CD14-positive monocyte (primary cell): ENCODE data around the gene SHROOM2. TPM values are rescaled to one million over a fixed set of nuclear protein-coding genes. Genes with fewer than 3 reads are reported as not detected.

Experiments used
- DNase-seq, 3 donors: peaks; one replicate each; pipeline ENCODE4 v3.0.0-alpha.2; 2011 to 2022
- H2AFZ ChIP-seq: 2 replicates; pipeline ENCODE4 v1.6.0; 2012; ENCODE audit warnings: mild to moderate bottlenecking, low read depth, low read length, inconsistent platforms; ENCODE audit not compliant: insufficient read depth, poor library complexity, severe bottlenecking
- H3K27ac ChIP-seq, 2 donors: 1 replicate in 1 of 2; 2 replicates in 1 of 2; pipeline ENCODE4 v1.5.1; 2012 to 2013; ENCODE audit warnings: low read length in 2 of 2, control low read depth in 1 of 2, inconsistent platforms in 1 of 2, low read depth in 1 of 2, mild to moderate bottlenecking in 1 of 2
- H3K27me3 ChIP-seq, 2 donors: one replicate each; pipeline versions ENCODE4 v1.6.0 to v1.6.1; 2011 to 2013; ENCODE audit warnings: low read length in 2 of 2; ENCODE audit not compliant: control insufficient read depth in 2 of 2, insufficient read depth in 2 of 2
- H3K36me3 ChIP-seq, 2 donors: replicated peaks in 1 of 2; 1 replicate in 1 of 2; 2 replicates in 1 of 2; pipeline versions ENCODE4 v1.5.1 to v1.6.1; 2012 to 2013; ENCODE audit warnings: low read length in 2 of 2, control low read depth in 1 of 2, inconsistent platforms in 1 of 2, mild to moderate bottlenecking in 1 of 2; ENCODE audit not compliant: insufficient read depth in 2 of 2, control insufficient read depth in 1 of 2
- H3K4me1 ChIP-seq, 2 donors: 1 replicate in 1 of 2; 2 replicates in 1 of 2; pipeline versions ENCODE4 v1.5.1 to v1.6.1; 2012 to 2013; ENCODE audit warnings: low read length in 2 of 2, control low read depth in 1 of 2, inconsistent platforms in 1 of 2, mild to moderate bottlenecking in 1 of 2, moderate library complexity in 1 of 2; ENCODE audit not compliant: insufficient read depth in 2 of 2, control insufficient read depth in 1 of 2
- H3K4me2 ChIP-seq: replicated peaks from 2 replicates; pipeline ENCODE3; 2012; ENCODE audit warnings: low read length, moderate library complexity, mild to moderate bottlenecking; ENCODE audit not compliant: poor library complexity, severe bottlenecking; ENCODE audit errors: extremely low read depth
- H3K4me3 ChIP-seq, 3 experiments: fragments of 200-600 bp in 1 of 3; sonication (generic) in 1 of 3; replicated peaks in 1 of 3; 1 replicate in 2 of 3; 2 replicates in 1 of 3; pipeline ENCODE4 v1.5.1; 2011 to 2013; ENCODE audit warnings: low read length in 3 of 3, mild to moderate bottlenecking in 3 of 3, control low read depth in 2 of 3, low read depth in 2 of 3, inconsistent platforms in 1 of 3, moderate library complexity in 1 of 3
- H3K79me2 ChIP-seq: 2 replicates; pipeline ENCODE4 v1.6.0; 2012; ENCODE audit warnings: mild to moderate bottlenecking, control low read depth, inconsistent platforms, low read length, moderate library complexity; ENCODE audit not compliant: insufficient read depth
- H3K9ac ChIP-seq: 2 replicates; pipeline ENCODE4 v1.6.0; 2017; ENCODE audit warnings: low read length, mild to moderate bottlenecking; ENCODE audit not compliant: insufficient read depth, poor library complexity, severe bottlenecking
- H3K9me3 ChIP-seq, 2 donors: replicated peaks in 1 of 2; 1 replicate in 1 of 2; 2 replicates in 1 of 2; pipeline versions ENCODE4 v1.5.1 to v1.6.1; 2012 to 2013; ENCODE audit warnings: low read length in 2 of 2, control low read depth in 1 of 2; ENCODE audit not compliant: control insufficient read depth in 1 of 2, insufficient read depth in 1 of 2
- H4K20me1 ChIP-seq: 2 replicates; pipeline ENCODE4 v1.6.0; 2012; ENCODE audit warnings: mild to moderate bottlenecking, low read length, control low read depth, moderate library complexity; ENCODE audit not compliant: insufficient read depth
- H3K27ac Mint-ChIP-seq, 7 donors: one replicate each; pipeline ENCODE4 v1.8.0; 2020; ENCODE audit warnings: mild to moderate bottlenecking in 7 of 7, mixed read lengths in 7 of 7, moderate library complexity in 6 of 7, inconsistent platforms in 2 of 7
- H3K27me3 Mint-ChIP-seq, 3 donors: one replicate each; pipeline ENCODE4 v1.8.0; 2021 to 2022; ENCODE audit warnings: low read depth in 3 of 3, mild to moderate bottlenecking in 3 of 3, mixed read lengths in 3 of 3, moderate library complexity in 3 of 3, inconsistent platforms in 1 of 3
- H3K36me3 Mint-ChIP-seq, 2 donors: one replicate each; pipeline ENCODE4 v1.8.0; 2020; ENCODE audit warnings: mixed read lengths in 2 of 2, inconsistent platforms in 1 of 2, mild to moderate bottlenecking in 1 of 2
- H3K4me1 Mint-ChIP-seq: one replicate; pipeline ENCODE4 v1.8.0; 2020; ENCODE audit warnings: mild to moderate bottlenecking, mixed read lengths
- H3K4me3 Mint-ChIP-seq, 2 donors: one replicate each; pipeline ENCODE4 v1.8.0; 2020; ENCODE audit warnings: mild to moderate bottlenecking in 2 of 2, mixed read lengths in 2 of 2, moderate library complexity in 1 of 2
- H3K9me3 Mint-ChIP-seq, 7 donors: one replicate each; pipeline ENCODE4 v1.8.0; 2020 to 2022; ENCODE audit warnings: mixed read lengths in 7 of 7, mild to moderate bottlenecking in 6 of 7, moderate library complexity in 6 of 7, inconsistent platforms in 2 of 7
- CTCF ChIP-seq: fragments of 200-600 bp; IDR thresholded peaks from one replicate; pipeline ENCODE4 v1.8.0; 2022; ENCODE audit warnings: antibody characterized with exemption, mild to moderate bottlenecking
- WGBS: methylation state at CpG from one replicate; pipeline ENCODE4 v1.1.5; 2013; ENCODE audit warnings: missing lambda C conversion rate; ENCODE audit not compliant: insufficient coverage; 5-methylcytosine and 5-hydroxymethylcytosine counted together
- intact Hi-C, 2 donors: fragments of 100-400 bp; cut with micrococcal nuclease; formaldehyde crosslinking; loops; one replicate each; pipeline versions ENCODE4 v1.15.0 to v1.15.1; 2023
- polyA plus RNA-seq, 3 donors: library from polyadenylated mRNA; depleted of rRNA in 1 of 3; unstranded in 2 of 3; stranded (reverse) in 1 of 3; fragments of 300-500 nt in 2 of 3; fragments of >200 nt in 1 of 3; fragmentation: Illumina TruSeq in 2 of 3; gene quantifications; 1 replicate in 2 of 3; 2 replicates in 1 of 3; pipeline ENCODE4 v1.2.3, GENCODE V29; 2012 to 2021

Gene SHROOM2
- polyA plus RNA-seq, 3 donors: not detected

DNA sequence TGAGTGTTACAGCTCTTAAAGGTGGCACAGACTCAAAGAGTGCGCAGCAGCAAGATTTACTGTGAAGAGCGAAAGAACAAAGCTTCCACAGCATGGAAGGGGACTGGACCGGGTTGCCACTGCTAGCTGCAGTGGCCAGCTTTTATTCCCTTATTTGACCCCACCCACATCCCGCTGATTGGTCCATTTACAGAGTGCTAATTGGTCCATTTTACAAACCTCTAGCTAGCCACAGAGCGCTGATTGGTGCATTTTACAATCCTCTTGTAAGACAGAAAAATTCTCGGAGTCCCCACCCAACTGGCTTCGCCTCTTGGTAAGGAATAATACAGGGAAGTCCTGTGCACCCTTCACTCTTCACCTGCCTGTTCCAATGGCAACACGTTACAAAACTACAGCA is 1.9 kb upstream of the SHROOM2 start:
- Histone ChIP-seq H3K27me3 (peaks cover 39 to 53% of the 10 kb centered on the region in 2 donors), H2AFZ (no peak overlapping the region), H3K27ac (no peak overlapping the region), H4K20me1 (no peaks in the 10 kb centered on the region), H3K79me2 (no peaks in the 10 kb centered on the region), H3K4me2 (no peak overlapping the region), H3K9me3 (peaks cover 0 to 15% of the 10 kb centered on the region in 2 donors), H3K36me3 (no peaks in the 10 kb centered on the region), H3K4me3 (no peak overlapping the region), H3K4me1 (no peaks in the 10 kb centered on the region), H3K9ac (no peak overlapping the region)
- H3K4me1 Mint-ChIP-seq: no peaks in the 10 kb centered on the region
- H3K36me3 Mint-ChIP-seq: no peaks in the 10 kb centered on the region
- H3K27me3 Mint-ChIP-seq: peaks cover 51 to 84% (median 72%) of the 10 kb centered on the region in 3 donors
- peak overlapping the region in 1 of 2 donors; percentile 26 for H3K4me3 Mint-ChIP-seq
- intact Hi-C loops: no loop called here
- no peak for DNase-seq
- no peak overlapping the region for H3K27ac Mint-ChIP-seq
- TF ChIP-seq CTCF: no peak
- 100% methylated on average over 1 of the region's 8 CpGs for WGBS
- peaks cover 0 to 13% (median 11%) of the 10 kb centered on the region in 7 donors for H3K9me3 Mint-ChIP-seq

GRCh38 chrX:9785254-9785943 is 830 bp upstream of the SHROOM2 start:
- WGBS: 2% methylated on average over 44 of the region's 58 CpGs
- H3K4me1 Mint-ChIP-seq: no peaks in the 10 kb centered on the region
- DNase-seq: no peak
- intact Hi-C loops: no loop called here
- H3K27ac ChIP-seq: no peak overlapping the region
- H3K9me3 ChIP-seq: peaks cover 0 to 15% of the 10 kb centered on the region in 2 donors
- peaks cover 0 to 14% (median 11%) of the 10 kb centered on the region in 7 donors for H3K9me3 Mint-ChIP-seq
- no peaks in the 10 kb centered on the region for H4K20me1 ChIP-seq
- no peak overlapping the region for H2AFZ ChIP-seq
- no peaks in the 10 kb centered on the region for H3K36me3 ChIP-seq
- H3K27me3 Mint-ChIP-seq: peaks cover 47 to 83% (median 72%) of the 10 kb centered on the region in 3 donors
- peaks cover 39 to 54% of the 10 kb centered on the region in 2 donors for H3K27me3 ChIP-seq
- H3K27ac Mint-ChIP-seq: no peak overlapping the region
- H3K9ac ChIP-seq: no peak overlapping the region
- H3K36me3 Mint-ChIP-seq: no peaks in the 10 kb centered on the region
- no peak overlapping the region for H3K4me2 ChIP-seq
- H3K4me3 ChIP-seq: no peak overlapping the region
- TF ChIP-seq CTCF: no peak
- H3K4me3 Mint-ChIP-seq: peak overlapping the region in 1 of 2 donors; percentile 42
- H3K4me1 ChIP-seq: no peaks in the 10 kb centered on the region
- no peaks in the 10 kb centered on the region for H3K79me2 ChIP-seq
